A549 (cell line): ENCODE data around the gene NR2C2AP. TPM values are rescaled to one million over a fixed set of nuclear protein-coding genes. Genes with fewer than 3 reads are reported as not detected.

Experiments used
- ATAC-seq, 2 experiments: fragments of 200-7000 bp in 1 of 2; fragments of >200 bp in 1 of 2; cut with Nextera tagmentation in 1 of 2; cut with Tn5 transposase in 1 of 2; 3 replicates each; pipeline versions ENCODE4 v1.8.0 to v1.9.1; 2018 to 2020; ENCODE audit warnings: mild to moderate bottlenecking in 1 of 2, moderate library complexity in 1 of 2
- CTCF ChIA-PET: fragments of 300-600 bp; sonication (Branson Sonifier 250); formaldehyde crosslinking; extraction: SDS; loops from one replicate; lab custom pipeline; 2021; ENCODE audit warnings: antibody characterized with exemption, inconsistent platforms; lab: Yijun Ruan, JAX
- POLR2A ChIA-PET: fragments of 350-600 bp; formaldehyde crosslinking; extraction: SDS; loops from one replicate; lab custom pipeline; 2021; ENCODE audit warnings: antibody characterized with exemption, inconsistent platforms; lab: Yijun Ruan, JAX
- DNase-seq, 2 experiments: peaks; one replicate each; pipeline versions ENCODE4 v3.0.0 to v3.0.0-alpha.2; 2011 to 2016; ENCODE audit warnings: low read depth in 1 of 2, low spot score in 1 of 2
- FAIRE-seq: peaks from 2 replicates; lab custom pipeline; 2011; peaks lifted over from hg19 to GRCh38; lab: Jason Lieb, UNC
- H3K27ac ChIP-seq, 2 experiments: fragments of >200 bp; sonication (Bioruptor Twin); formaldehyde crosslinking; 3 replicates each; pipeline ENCODE4 v1.5.1; 2016 to 2017
- H3K4me1 ChIP-seq: fragments of >200 bp; sonication (Bioruptor Twin); formaldehyde crosslinking; 3 replicates; pipeline ENCODE4 v1.6.1; 2016
- H3K4me2 ChIP-seq: fragments of >200 bp; sonication (Bioruptor Twin); formaldehyde crosslinking; 3 replicates; pipeline ENCODE4 v1.6.1; 2016
- H3K4me3 ChIP-seq: fragments of >200 bp; sonication (Bioruptor Twin); formaldehyde crosslinking; 3 replicates; pipeline ENCODE4 v1.5.1; 2016
- H3K9me3 ChIP-seq: fragments of >200 bp; sonication (Bioruptor Twin); formaldehyde crosslinking; 3 replicates; pipeline ENCODE4 v1.6.1; 2016
- BCL3 ChIP-seq: fragments of >200 bp; sonication (Bioruptor Twin); formaldehyde crosslinking; IDR thresholded peaks from 3 replicates; pipeline ENCODE4 v1.6.1; 2016
- CBX2 ChIP-seq: fragments of 200-600 bp; sonication (generic); IDR thresholded peaks from 2 replicates; pipeline ENCODE4 v1.6.1; 2016; ENCODE audit warnings: low read depth, mild to moderate bottlenecking, borderline replicate concordance
- CHD2 ChIP-seq: fragments of 150-350 bp; IDR thresholded peaks from 2 replicates; pipeline ENCODE4 v1.6.1; 2014; ENCODE audit warnings: low read length; ENCODE audit not compliant: partially characterized antibody
- ELK1 ChIP-seq: fragments of 150-350 bp; IDR thresholded peaks from 2 replicates; pipeline ENCODE4 v1.6.1; 2014; ENCODE audit warnings: low read depth, mild to moderate bottlenecking, low read length
- EP300 ChIP-seq, 2 experiments: fragments of >200 bp; sonication (Bioruptor Twin); formaldehyde crosslinking; IDR thresholded peaks; 2 replicates in 1 of 2; 3 replicates in 1 of 2; pipeline ENCODE4 v1.6.1; 2016 to 2017
- GATA3 ChIP-seq: IDR thresholded peaks from 2 replicates; pipeline ENCODE4 v1.6.1; 2012; ENCODE audit warnings: borderline replicate concordance
- JUNB ChIP-seq: fragments of >200 bp; sonication (Bioruptor Twin); formaldehyde crosslinking; IDR thresholded peaks from 2 replicates; pipeline ENCODE4 v1.6.1; 2016
- KDM5A ChIP-seq: fragments of 200-600 bp; sonication (generic); IDR thresholded peaks from 2 replicates; pipeline ENCODE4 v1.6.1; 2016; ENCODE audit warnings: antibody characterized with exemption, mild to moderate bottlenecking
- MAFK ChIP-seq: fragments of 450-650 bp; IDR thresholded peaks from 2 replicates; pipeline ENCODE4 v1.6.1; 2014; ENCODE audit not compliant: partially characterized antibody
- PBX3 ChIP-seq: IDR thresholded peaks from 2 replicates; pipeline ENCODE4 v1.6.1; 2012
- RAD21 ChIP-seq, 2 experiments: fragments of >200 bp in 1 of 2; sonication (Bioruptor Twin) in 1 of 2; formaldehyde crosslinking in 1 of 2; IDR thresholded peaks in 1 of 2; conservative IDR thresholded peaks in 1 of 2; 2 replicates in 1 of 2; 3 replicates in 1 of 2; pipeline ENCODE4 v1.6.1; 2012 to 2018; ENCODE audit warnings: inconsistent platforms in 1 of 2
- RARB ChIP-seq: fragments of 250-450 bp; sonication (Bioruptor Pico); IDR thresholded peaks from 2 replicates; pipeline ENCODE4 v1.8.0; 2021; ENCODE audit warnings: mild to moderate bottlenecking, moderate library complexity
- REST ChIP-seq: fragments of 200-600 bp; sonication (generic); IDR thresholded peaks from 2 replicates; pipeline ENCODE4 v1.6.1; 2016; ENCODE audit warnings: antibody characterized with exemption, mild to moderate bottlenecking, moderate library complexity
- RNF2 ChIP-seq: fragments of 200-600 bp; sonication (generic); IDR thresholded peaks from 2 replicates; pipeline ENCODE4 v1.6.1; 2016; ENCODE audit warnings: low read depth, mild to moderate bottlenecking, antibody characterized with exemption, moderate library complexity, borderline replicate concordance
- SMC3 ChIP-seq: fragments of >200 bp; sonication (Bioruptor Twin); formaldehyde crosslinking; IDR thresholded peaks from 3 replicates; pipeline ENCODE4 v1.6.1; 2018; ENCODE audit warnings: inconsistent platforms
- SREBF2 ChIP-seq: fragments of 450-650 bp; IDR thresholded peaks from 2 replicates; pipeline ENCODE4 v1.6.1; 2014; ENCODE audit warnings: mild to moderate bottlenecking, moderate library complexity
- ZC3H11A ChIP-seq: fragments of 450-650 bp; IDR thresholded peaks from 2 replicates; pipeline ENCODE4 v1.6.1; 2014; ENCODE audit warnings: antibody characterized with exemption, mild to moderate bottlenecking
- WGBS: methylation state at CpG from one replicate; pipeline ENCODE4 v1.1.6; 2017; ENCODE audit errors: missing lambda C conversion rate; 5-methylcytosine and 5-hydroxymethylcytosine counted together
- polyA plus RNA-seq, 4 experiments: library from polyadenylated mRNA; depleted of rRNA in 3 of 4; stranded (reverse); fragments of >200 nt; fragmentation: RNase III in 1 of 4; extraction: RNeasy Plus Mini Kit Qiagen cat#74134 plus additional on column Dnase treatment in 1 of 4; gene quantifications; 2 replicates in 3 of 4; 3 replicates in 1 of 4; pipeline ENCODE4 v1.2.3, GENCODE V29; 2011 to 2017

NR2C2AP gene
- polyA plus RNA-seq, 2 of the 4 experiments (the other 2 are of a cell fraction): 20.0 to 24.6 TPM

GRCh38 chr19:19165396-19165795 lies 37.8 kb downstream of the NR2C2AP start:
- ChIA-PET CTCF (interaction anchor here (0.6 kb wide), 1 partner anchor 11 kb away, joined by 5 read pairs; no protein-coding TSS in a partner anchor), POLR2A (no interaction called here)
- WGBS: 88% methylated on average over 1 of the region's 1 CpG
- Histone ChIP-seq H3K4me3 (no peak overlapping the region), H3K9me3 (no peaks in the 10 kb centered on the region), H3K4me2 (no peak overlapping the region), H3K4me1 (no peaks in the 10 kb centered on the region), H3K27ac (no peak overlapping the region)
- TF ChIP-seq SMC3: no peak
- TF ChIP-seq PBX3: no peak
- TF ChIP-seq RNF2: no peak
- no peak for TF ChIP-seq JUNB
- no peak for TF ChIP-seq KDM5A
- TF ChIP-seq GATA3: no peak
- TF ChIP-seq REST: no peak
- no peak for TF ChIP-seq RAD21 (conservative IDR thresholded peaks at IDR 0.05 in 1 of 2, IDR thresholded peaks at IDR 0.05 in 1 of 2)
- TF ChIP-seq CBX2: no peak
- no peak for TF ChIP-seq CHD2
- no peak for TF ChIP-seq ELK1
- no peak for TF ChIP-seq MAFK
- ATAC-seq (no peak), DNase-seq (no peak), FAIRE-seq (no peak)

- DNase-seq: no peak
- no peak for ATAC-seq
- Histone ChIP-seq H3K9me3 (no peaks in the 10 kb centered on the region), H3K27ac (no peak overlapping the region), H3K4me2 (no peak overlapping the region), H3K4me3 (no peak overlapping the region), H3K4me1 (no peaks in the 10 kb centered on the region)
- FAIRE-seq: no peak
- TF ChIP-seq SREBF2 (no peak), KDM5A (no peak), ZC3H11A (no peak), PBX3 (no peak), BCL3 (no peak), CHD2 (no peak), EP300 (IDR thresholded peaks at IDR 0.05) (no peak), RARB (CRISPR knock-in tag) (no peak)
- CTCF ChIA-PET: interaction anchor here (0.6 to 1.4 kb wide), 2 partner anchors 22 to 37 kb away, joined by 3 to 4 read pairs; no protein-coding TSS in a partner anchor
- POLR2A ChIA-PET: no interaction called here
- 88% methylated on average over 7 of the region's 7 CpGs for whole genome bisulfite sequencing
Observed at GRCh38 chr19:19162495-19162894, 40.7 kb downstream of the NR2C2AP start.
